ENCODE measurements around the gene DLEC1.

- TF ChIP-seq CTCF (IDR thresholded peaks at IDR 0.05) (no peak), POLR2AphosphoS5 (IDR thresholded peaks at IDR 0.05) (no peak)
Observed at GRCh38 chr3:38038447-38038911, 529 bp upstream of the DLEC1 start.
